GM19351 (cell line): ENCODE results near the gene USP15.

Source experiments
- ATAC-seq: cut with Tn5 transposase; IDR thresholded peaks from one replicate; pipeline ENCODE4 v1.9.1; 2021; ENCODE audit warnings: mild to moderate bottlenecking, moderate library complexity; ENCODE audit not compliant: unreplicated experiment

USP15 gene

DNA sequence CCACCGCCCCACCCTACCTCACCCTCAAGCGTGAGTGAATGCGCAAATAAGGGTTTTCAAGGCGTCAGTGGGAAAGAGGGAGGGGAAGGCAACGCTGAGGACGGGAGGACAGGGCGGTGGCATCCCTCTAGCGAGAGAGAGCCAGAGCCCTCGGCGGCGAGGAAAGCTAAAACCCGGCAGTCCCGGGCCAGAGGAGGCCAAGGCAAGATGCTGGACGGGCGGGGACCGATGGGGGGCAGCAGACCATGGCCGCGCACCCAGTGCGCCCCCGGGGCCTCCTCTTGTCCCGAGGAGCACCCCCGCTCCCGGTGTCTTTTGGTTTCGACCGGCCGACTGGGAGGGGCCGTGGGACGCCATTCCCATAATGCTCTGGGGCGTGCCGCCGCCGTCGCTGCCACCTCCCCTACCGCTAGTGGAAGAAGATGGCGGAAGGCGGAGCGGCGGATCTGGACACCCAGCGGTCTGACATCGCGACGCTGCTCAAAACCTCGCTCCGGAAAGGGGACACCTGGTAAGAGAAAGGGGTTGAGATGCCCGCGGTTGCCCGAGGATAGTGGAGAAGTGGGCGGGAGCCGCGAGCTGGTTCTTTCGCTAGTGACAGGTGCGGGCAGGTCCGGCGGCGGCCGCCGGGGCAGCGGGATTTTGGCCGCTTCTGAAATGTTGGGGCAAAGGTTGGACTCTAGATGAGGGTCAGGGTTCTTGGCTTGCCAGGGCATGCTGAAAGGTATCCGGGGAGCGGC is at the start of gene USP15:
USP15 (plus strand) TSS at position 412 of the 740 bp plus-strand sequence; CDS start at position 423, 11 bp downstream.
- peak; percentile 72 for ATAC-seq

- ATAC-seq = peak; percentile 90
Observed at GRCh38 chr12:62210422-62210821, 49.8 kb upstream of the USP15 start.

GRCh38 chr12:62211510-62211909 is 48.7 kb upstream of the USP15 start:
- ATAC-seq = no peak

DNA sequence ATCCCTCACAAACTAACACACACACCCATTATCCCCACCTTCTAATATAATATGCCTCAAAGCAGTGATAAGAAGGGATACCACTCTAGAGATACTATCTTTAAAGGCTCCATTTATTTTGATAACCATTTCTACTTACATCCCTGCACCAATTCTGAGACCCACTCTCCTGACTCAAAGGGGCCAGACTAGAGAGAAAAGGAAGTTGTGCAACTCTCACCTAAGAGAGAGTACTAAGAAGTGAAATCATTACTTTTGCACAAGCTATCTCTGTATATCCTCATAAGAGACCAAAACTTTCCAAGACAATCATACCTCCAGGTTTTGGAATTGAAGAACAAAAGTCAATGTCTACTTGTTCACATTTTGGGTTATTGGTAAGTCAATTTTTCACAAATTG is 45.4 kb upstream of the USP15 start:
- ATAC-seq = no peak

DNA sequence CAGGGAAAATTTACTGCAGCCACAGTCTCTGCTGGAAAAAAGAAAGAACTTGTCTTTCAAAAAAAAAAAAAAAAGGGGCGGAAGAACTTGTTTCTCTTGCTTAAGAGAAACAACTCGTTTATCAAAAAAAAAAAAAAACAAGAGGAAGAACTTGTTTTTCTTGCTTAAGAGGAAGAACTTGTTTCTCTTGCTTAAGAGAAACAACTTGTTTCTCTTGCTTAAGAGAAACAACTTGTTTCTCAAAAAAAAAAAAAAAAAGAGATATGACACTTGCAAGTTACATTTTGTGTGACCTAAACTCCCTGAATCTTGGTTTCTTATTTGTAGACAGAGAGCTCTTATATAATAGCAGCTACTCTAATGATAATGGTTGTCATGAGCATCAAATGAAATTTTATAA is 44.7 kb upstream of the USP15 start:
- ATAC-seq = no peak

GRCh38 chr12:62217466-62218194 is 42.6 kb upstream of the USP15 start:
- ATAC-seq = no peak

DNA sequence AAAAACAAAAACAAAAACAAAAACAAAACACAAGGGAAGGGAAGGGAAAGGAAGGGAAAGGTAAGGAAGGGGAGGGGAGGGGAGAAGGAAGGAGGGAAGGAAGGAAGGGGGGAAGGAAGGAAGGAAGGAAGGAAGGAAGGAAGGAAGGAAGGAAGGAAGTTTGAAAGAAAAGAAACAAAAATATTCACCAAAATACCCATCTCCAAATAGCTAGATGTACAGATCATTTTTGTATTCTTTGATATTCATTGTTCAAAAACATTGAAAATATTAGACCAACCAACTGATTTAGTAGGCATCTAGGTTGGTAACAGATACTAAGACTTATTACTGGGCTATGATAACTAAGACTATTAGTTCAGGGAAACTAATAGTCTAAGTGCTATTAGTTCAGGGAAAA is 39.1 kb upstream of the USP15 start:
- no peak for ATAC-seq

DNA sequence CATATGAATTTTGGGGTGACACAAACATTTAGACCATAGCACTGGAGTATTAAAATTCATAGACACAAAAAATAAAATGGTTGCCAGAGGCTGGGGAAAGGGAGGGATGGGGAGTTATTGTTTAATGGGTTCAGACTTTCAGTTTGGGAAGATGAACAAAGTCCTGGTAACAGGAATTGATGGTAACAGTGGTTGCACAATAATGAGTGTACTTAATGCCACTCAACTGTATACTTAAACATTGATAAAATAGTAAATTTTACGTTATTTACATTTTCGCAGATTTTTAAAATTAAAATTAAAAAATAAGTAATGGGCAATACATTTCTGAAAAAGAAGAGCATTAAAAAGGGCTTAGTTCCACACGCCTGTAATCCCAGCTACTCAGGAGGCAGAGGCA is 35.6 kb upstream of the USP15 start:
- no peak for ATAC-seq

DNA sequence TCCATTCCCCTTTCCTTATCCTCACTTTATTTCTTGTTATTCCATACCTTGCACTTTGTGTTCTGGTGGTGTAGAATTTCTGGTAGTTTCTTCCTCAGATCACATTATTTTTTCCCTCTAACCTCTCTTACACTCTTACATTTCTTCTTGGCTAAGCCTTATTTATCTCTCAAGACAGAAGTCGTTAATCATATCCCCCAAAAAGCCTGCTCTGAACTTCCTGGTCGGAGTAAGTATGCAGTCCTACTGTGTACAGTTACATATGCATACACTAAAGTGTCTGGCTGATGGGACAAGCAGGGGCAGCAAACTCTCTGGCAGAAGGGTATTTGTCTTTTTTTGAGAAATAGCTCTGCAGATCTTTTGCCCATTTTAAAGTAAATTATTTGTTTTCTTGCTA is 33.1 kb upstream of the USP15 start:
- no peak for ATAC-seq

DNA sequence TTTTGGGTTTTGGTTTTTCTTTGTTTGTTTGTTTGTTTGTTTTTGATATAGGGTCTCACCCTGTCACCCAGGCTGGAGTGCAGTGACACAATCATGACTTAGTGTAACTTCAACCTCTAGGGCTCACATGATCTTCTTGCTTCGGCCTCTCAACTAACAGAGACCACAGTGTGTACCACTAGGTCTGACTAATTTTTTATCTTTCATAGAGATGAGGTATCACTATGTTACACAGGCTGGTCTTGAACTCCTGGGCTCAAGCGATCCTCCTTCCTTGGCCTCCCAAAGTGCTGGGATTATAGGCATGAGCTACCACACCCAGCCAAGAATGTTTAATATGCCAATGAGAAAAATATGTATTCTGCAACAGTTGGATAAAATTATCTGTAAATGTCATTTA is 29.6 kb upstream of the USP15 start:
- ATAC-seq = no peak

DNA sequence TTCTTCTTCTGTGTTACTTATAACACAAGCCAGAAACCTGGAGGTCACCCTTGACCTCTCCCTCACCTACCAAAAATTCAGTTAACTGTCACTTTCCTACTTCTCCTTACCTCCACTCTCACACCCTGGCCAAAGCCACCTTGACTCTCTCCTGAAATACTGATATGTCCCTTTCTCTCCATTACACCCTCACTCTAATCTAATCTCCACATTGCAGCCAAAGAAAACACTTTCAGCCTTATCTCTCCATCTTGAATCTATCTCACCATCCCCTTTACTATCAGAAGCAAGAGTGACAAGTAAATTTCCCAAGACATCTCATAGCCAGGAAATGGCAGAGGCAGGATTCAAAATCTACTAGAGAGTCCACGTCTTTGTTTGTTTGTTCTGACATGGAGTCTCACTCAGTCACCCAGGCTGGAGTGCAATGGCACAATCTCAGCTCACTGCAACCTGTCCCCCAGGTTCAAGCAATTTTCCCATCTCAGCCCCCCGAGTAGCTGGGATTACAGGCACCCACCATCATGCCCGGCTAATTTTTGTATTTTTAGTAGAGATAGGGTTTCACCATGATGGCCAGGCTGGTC is 28.0 kb upstream of the USP15 start:
- no peak for ATAC-seq

DNA sequence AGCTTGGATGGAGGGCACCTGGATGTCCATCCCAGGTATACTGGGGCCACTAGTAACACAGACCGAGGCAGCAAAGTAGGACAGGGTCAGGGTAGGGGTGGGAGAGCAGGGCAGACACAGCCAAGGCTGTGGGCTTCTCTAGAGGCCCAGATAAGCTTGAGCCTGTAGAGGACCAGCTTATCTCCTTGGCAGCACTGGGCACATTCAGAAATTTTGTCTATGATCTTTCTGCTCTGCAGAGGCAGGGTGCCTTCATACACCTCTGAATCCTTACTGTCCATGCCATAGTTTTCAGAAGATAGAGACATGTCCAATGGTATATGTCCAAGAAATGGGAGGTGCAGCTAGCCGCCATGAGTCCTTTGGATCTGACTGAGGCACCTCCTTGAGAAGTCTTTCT is 26.4 kb upstream of the USP15 start:
- ATAC-seq = no peak

DNA sequence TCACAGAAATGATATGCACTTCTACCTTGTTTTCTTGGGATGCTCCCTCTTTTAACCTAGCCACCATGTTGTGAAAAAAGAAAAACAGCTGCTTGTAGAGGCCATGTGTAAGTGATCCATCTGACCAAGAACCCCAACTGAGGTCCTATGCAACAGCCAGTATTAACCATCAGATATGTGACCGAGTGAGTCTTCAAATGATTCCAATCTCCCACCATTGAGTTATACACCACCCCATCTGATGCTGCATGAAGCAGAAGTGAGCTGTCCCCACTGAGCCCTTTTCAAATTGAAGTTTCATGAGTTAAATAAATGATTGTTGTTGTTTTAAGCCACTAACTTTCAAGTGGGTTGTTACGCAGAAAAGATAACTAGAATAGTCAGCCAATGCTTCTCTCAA is 20.6 kb upstream of the USP15 start:
- no peak for ATAC-seq

GRCh38 chr12:62247281-62248045 is 12.7 kb upstream of the USP15 start:
- no peak for ATAC-seq

DNA sequence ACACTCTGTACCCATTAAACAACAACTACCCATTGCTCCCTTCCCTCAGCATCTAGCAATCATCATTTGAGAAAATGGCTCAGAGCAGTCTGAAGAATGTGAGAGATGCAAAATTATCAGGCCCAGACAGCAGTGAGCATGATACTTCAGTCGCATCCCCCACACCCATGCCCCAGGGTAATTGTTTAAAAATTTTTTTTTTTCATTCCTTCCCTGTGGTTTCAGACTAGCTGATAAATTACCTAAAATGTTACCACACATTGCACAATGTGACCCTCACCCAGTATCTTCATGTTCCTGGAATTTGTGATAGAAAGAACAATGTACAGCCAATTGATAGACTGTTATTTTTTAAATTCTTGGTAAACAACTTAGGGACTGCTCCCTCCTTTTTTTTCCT is 11.3 kb upstream of the USP15 start:
- no peak for ATAC-seq

DNA sequence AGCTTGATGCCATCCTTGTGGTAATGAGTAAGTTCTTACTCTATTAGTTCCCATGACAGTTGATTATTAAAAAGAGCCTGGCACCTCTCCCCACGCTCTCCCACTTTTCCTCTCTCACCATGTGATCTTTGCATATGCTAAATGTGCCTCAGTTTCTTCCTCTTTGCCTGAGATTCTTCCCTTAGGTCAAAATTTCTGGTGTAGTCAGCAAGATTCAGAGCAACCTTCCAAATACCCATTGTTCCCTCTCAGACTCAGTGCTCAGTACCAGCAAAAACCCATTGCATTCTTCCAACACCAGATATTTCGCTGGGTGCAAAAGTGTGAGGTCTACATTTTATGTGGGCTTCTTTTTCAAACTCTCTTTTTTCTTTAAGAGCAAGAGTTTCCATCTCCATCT is 10.8 kb upstream of the USP15 start:
- ATAC-seq = no peak

- ATAC-seq = peak; percentile 96
Observed at GRCh38 chr12:62250671-62251608, 9.3 kb upstream of the USP15 start.

GRCh38 chr12:62251609-62251958 is 8.6 kb upstream of the USP15 start:
- peak; percentile 42 for ATAC-seq

DNA sequence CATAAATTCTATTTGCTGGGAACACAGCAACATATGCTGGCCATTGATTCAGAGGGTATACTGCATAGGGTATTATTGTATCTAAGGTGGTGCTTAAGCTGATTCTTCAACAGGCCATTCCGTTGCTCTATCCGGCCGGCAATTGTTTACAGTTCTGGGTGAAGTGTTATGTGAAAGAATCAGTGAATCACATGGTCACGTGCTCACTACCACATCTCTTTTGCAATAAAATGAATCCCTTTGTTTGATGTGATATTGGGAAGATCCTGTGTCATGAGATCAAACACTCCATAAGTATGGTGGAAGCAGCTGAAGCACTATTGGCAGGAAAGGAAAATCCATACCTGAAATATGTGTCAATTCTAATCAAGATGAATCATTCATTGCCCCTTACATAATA is 7.6 kb upstream of the USP15 start:
- ATAC-seq = no peak

DNA sequence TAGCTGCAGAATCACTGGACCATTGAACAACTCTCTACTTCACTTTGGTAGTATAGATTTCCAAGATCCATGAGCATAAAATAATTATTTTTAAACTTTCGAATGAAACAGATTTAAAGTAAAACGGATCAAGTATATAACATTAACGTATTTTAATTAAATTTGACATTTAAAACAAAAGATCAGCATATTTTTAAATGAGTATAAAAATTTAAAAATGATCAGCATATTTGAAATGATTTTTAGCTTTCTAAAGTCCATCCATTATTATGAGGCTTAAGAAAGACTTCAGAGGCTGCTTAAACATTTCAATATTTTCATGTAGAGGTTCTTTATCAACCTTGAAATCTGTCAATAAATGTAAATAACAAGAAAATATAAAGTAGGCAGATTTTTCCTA is 5.2 kb upstream of the USP15 start:
- ATAC-seq = no peak
